MCF 10A (cell line): ENCODE data around the gene DAGLA. TPM values are rescaled to one million over a fixed set of nuclear protein-coding genes. Genes with fewer than 3 reads are reported as not detected.

Source experiments
- BruUV-seq: library from RNA; stranded (reverse); fragments of 400-500 nt; replicated peaks from 2 replicates; lab custom pipeline; 2021; lab: Mats Ljungman, UMichigan
- CTCF ChIA-PET: fragments of 300-600 bp; sonication (Branson Sonifier 250); formaldehyde crosslinking; extraction: SDS; loops from one replicate; lab custom pipeline; 2021; ENCODE audit warnings: antibody characterized with exemption, inconsistent platforms; lab: Yijun Ruan, JAX
- POLR2A ChIA-PET: fragments of 300-600, 350-650 bp; sonication (Branson Sonifier 250); formaldehyde crosslinking; extraction: SDS; loops from one replicate; lab custom pipeline; 2020; ENCODE audit warnings: antibody characterized with exemption, inconsistent platforms; lab: Yijun Ruan, JAX
- DNase-seq: peaks from one replicate; pipeline ENCODE4 v3.0.0-alpha.2; 2018; ENCODE audit not compliant: unreplicated experiment
- H3K27ac Mint-ChIP-seq: one replicate; pipeline ENCODE4 v1.8.0; 2022; ENCODE audit warnings: mild to moderate bottlenecking, low read depth, mixed read lengths; ENCODE audit not compliant: unreplicated experiment
- H3K27me3 Mint-ChIP-seq: one replicate; pipeline ENCODE4 v1.8.0; 2022; ENCODE audit warnings: mixed read lengths; ENCODE audit not compliant: insufficient read depth, unreplicated experiment
- H3K36me3 Mint-ChIP-seq: one replicate; pipeline ENCODE4 v1.8.0; 2022; ENCODE audit warnings: mild to moderate bottlenecking, moderate library complexity, mixed read lengths; ENCODE audit not compliant: insufficient read depth, unreplicated experiment
- H3K4me1 Mint-ChIP-seq: one replicate; pipeline ENCODE4 v1.8.0; 2022; ENCODE audit warnings: mixed read lengths; ENCODE audit not compliant: insufficient read depth, unreplicated experiment
- H3K4me3 Mint-ChIP-seq: one replicate; pipeline ENCODE4 v1.8.0; 2022; ENCODE audit warnings: mild to moderate bottlenecking, moderate library complexity, mixed read lengths; ENCODE audit not compliant: unreplicated experiment
- H3K9me3 Mint-ChIP-seq: one replicate; pipeline ENCODE4 v1.8.0; 2022; ENCODE audit warnings: mixed read lengths; ENCODE audit not compliant: unreplicated experiment
- intact Hi-C: fragments of 100-400 bp; cut with micrococcal nuclease; formaldehyde crosslinking; loops from 2 replicates; pipeline ENCODE4 v1.14.1; 2022
- total RNA-seq: library from RNA; stranded (reverse); gene quantifications from 2 replicates; pipeline ENCODE4 v1.2.3, GENCODE V29; 2022
- TF ChIP-seq, protein P1 (sequence below): fragments of 200-600 bp; IDR thresholded peaks from one replicate; pipeline ENCODE4 v1.8.0; 2022; ENCODE audit warnings: antibody characterized with exemption, mild to moderate bottlenecking; ENCODE audit not compliant: unreplicated experiment

The DAGLA gene
- total RNA-seq, 1 experiment from 2014 or later: 1.5 TPM

DNA sequence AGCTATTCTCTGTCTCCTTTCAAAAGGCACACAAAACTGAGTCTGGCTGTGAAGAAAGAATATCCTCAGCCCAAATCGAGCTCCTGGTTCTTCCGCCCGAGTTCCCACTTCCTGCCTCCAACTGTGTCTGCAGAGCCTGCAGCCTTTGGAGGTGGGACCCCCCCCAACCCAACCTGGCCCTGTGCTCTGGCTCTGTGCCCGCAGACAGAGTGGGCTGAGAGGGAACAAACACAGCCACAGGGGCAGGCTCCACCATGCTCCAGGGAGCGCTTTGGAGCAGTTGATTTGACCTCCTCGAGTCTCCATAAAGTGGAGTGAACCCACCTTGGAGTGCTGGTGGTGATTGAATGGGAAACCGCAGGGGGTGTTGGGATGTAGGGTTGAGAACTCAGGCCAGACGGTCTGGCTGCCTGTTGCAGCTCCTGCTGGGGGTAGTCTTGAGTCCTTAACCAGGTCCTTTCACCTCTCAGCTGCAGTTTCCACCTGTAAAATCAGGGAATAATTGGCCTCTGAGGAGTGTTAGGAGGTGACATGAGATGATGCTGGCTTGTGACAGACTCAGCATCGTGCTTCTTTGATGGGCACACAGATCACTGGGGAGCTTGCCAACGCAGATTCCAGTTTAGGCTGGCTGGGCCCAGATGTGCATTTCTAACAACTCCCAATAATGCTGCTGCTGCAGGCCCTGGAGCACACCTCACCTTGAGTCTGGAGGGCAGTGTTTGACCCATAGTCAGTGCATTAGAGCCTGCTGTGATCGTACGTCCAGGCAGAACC lies 11.4 kb downstream of the DAGLA start:
- peaks cover 27% of the 10 kb centered on the region for H3K4me1 Mint-ChIP-seq
- POLR2A ChIA-PET: interaction anchor here (0.8 kb wide), 1 partner anchor 10 kb away, joined by 3 read pairs; no protein-coding TSS in a partner anchor
- intact Hi-C loops: no loop called here
- H3K36me3 Mint-ChIP-seq: no peaks in the 10 kb centered on the region
- no peaks in the 10 kb centered on the region for H3K9me3 Mint-ChIP-seq
- DNase-seq: no peak
- no peak overlapping the region for H3K27ac Mint-ChIP-seq
- H3K4me3 Mint-ChIP-seq: no peak overlapping the region
- TF ChIP-seq, protein P1, sequence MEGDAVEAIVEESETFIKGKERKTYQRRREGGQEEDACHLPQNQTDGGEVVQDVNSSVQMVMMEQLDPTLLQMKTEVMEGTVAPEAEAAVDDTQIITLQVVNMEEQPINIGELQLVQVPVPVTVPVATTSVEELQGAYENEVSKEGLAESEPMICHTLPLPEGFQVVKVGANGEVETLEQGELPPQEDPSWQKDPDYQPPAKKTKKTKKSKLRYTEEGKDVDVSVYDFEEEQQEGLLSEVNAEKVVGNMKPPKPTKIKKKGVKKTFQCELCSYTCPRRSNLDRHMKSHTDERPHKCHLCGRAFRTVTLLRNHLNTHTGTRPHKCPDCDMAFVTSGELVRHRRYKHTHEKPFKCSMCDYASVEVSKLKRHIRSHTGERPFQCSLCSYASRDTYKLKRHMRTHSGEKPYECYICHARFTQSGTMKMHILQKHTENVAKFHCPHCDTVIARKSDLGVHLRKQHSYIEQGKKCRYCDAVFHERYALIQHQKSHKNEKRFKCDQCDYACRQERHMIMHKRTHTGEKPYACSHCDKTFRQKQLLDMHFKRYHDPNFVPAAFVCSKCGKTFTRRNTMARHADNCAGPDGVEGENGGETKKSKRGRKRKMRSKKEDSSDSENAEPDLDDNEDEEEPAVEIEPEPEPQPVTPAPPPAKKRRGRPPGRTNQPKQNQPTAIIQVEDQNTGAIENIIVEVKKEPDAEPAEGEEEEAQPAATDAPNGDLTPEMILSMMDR: no peak
- BruUV-seq: no TSS peak
- CTCF ChIA-PET: interaction anchor here (1.1 to 1.5 kb wide), 3 partner anchors 10 to 42 kb away, joined by 3 to 5 read pairs (median 5); no protein-coding TSS in a partner anchor
- H3K27me3 Mint-ChIP-seq: no peaks in the 10 kb centered on the region

DNA sequence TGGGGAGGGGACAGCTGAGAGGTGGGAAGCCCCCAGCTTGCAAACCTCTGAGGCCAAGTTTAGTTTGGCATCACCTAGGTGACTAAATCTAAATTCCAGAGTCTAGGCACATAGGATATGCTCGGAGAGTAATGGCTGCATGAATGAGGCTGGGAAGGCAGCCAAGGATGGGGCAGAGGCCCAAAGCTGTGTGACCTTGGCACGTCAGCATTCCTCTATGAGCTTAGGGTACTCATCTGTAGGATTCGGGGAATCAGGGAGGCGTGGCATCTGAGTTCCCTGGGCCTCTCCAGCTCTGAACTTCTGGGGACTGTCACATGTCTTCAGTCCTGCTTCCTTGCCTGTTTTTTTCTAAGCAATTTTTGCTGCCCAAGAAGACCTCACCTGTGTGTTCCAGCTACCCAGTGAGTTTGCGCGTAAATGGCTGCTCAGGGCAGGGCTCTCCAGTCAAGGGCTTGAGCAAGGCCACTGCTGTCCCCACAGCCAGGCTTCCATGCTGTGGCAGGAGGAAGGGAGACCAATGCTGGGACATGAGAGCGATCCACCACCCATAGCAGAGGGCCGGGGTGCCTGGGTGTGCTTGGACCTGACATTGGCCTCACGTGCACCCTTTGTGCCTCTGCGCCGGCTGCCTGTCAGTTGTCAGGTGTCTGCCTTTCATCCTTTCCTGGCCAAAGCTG lies 13.9 kb downstream of the DAGLA start:
- POLR2A ChIA-PET: interaction anchor here (0.7 kb wide), 1 partner anchor 306 kb away, joined by 3 read pairs; no protein-coding TSS in a partner anchor
- peak overlapping the region; percentile 71 for H3K27ac Mint-ChIP-seq
- no peak overlapping the region for H3K4me3 Mint-ChIP-seq
- BruUV-seq: no TSS peak
- TF ChIP-seq, protein P1: no peak
- no peaks in the 10 kb centered on the region for H3K27me3 Mint-ChIP-seq
- intact Hi-C loops: loop anchor here (1.0 kb wide), 1 partner anchor 19 kb away; no protein-coding TSS in a partner anchor
- H3K36me3 Mint-ChIP-seq: no peaks in the 10 kb centered on the region
- CTCF ChIA-PET: interaction anchor here (0.7 to 2.1 kb wide), 4 partner anchors 9 to 39 kb away, joined by 3 to 16 read pairs (median 7); no protein-coding TSS in a partner anchor
- H3K9me3 Mint-ChIP-seq: no peaks in the 10 kb centered on the region
- peaks cover 32% of the 10 kb centered on the region for H3K4me1 Mint-ChIP-seq
- peak; percentile 62 for DNase-seq

DNA sequence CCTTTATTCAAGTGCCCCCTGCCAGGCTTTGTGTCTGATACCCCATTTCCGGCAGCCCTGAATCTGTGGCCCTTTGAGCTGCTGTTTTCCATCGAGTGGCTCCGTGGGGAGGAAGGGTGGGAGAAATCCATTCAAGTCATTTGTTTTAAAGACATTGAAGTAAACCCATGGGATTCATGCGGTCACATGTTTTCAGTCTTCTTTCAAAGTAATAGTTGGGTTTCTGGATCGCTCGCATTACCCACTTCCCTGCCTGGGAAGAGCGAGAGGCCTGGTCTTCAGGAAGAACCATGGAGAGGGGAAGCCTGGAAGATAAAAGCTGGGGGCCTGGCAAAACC lies 14.4 kb downstream of the DAGLA start:
- peaks cover 30% of the 10 kb centered on the region for H3K4me1 Mint-ChIP-seq
- H3K4me3 Mint-ChIP-seq: no peak overlapping the region
- POLR2A ChIA-PET: interaction anchor here (0.7 kb wide), 1 partner anchor 307 kb away, joined by 3 read pairs; no protein-coding TSS in a partner anchor
- no peaks in the 10 kb centered on the region for H3K27me3 Mint-ChIP-seq
- intact Hi-C loops: loop anchor here (1.0 kb wide), 1 partner anchor 19 kb away; no protein-coding TSS in a partner anchor
- no peak overlapping the region for H3K27ac Mint-ChIP-seq
- H3K36me3 Mint-ChIP-seq: no peaks in the 10 kb centered on the region
- no TSS peak for BruUV-seq
- no peak for DNase-seq
- H3K9me3 Mint-ChIP-seq: no peaks in the 10 kb centered on the region
- CTCF ChIA-PET: interaction anchor here (0.6 to 2.1 kb wide), 4 partner anchors 9 to 39 kb away, joined by 3 to 16 read pairs (median 6); no protein-coding TSS in a partner anchor
- TF ChIP-seq, protein P1: no peak
